ENCODE measurements around the gene NUDT14.

Gene NUDT14

DNA sequence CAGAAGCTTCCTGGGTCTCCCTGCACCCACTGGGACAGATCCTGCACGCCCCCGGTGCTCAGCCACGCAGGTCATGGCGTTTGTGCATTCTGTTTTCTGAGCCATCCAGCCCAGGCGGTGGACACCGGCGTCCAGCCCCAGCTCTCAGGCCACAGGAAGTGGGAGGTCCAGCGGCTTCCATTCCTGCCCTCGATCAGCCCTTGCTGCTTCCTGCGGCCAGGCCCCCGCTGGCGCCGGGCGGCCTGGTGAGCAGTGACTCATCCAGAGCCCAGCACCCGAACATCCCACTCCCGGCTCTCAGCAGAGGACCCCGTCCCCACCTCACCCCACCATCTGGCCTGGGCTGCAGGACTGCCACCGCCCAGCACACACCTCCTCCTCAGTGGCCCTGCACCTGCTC lies 18.0 kb upstream of the NUDT14 start:
- no peak for DNase-seq (ENCODE audit: low read depth in 2 of 2)

DNA sequence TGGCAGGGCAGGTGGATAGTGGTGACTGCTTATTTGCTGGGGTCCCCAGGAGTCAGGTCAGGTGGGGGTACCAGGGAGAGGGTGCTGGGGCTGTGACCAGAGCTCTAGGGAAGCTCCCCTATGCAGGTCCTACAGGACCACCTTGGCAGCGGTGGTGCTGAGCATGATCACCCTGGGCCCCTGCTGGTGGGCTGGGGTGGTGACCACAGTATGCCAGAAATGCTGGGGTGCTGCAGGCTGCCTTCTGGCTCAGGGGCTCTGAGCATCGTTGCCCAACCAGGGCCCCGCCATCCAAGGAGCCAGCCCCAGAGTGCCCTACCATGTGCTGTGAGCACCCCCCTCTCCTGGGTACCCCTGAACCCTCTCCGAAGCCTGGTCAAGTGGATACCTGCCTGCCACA lies 17.5 kb upstream of the NUDT14 start:
- DNase-seq (ENCODE audit: low read depth in 2 of 2) = no peak

DNA sequence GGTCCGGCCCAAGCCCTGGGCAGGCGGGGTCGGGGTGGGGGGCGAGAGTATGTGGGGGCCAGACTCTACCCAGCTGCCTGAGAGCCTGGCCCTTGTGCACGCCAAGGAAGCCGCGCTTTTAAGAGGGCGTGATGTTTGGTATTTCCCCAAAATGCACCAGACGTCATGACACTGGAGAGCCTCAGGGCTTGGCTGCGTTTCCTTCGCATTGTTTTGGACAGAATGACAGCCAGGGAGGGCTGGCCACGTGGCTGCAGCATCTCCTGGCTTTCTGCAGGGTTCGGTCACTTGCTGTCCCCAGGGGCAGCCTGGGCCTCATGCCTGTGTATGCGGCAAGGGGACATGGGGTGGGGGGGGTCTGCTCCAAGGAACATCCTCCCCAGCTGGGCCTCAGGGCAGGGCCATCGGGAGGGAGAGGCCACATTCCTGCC lies 16.1 kb upstream of the NUDT14 start:
- no peak for DNase-seq (ENCODE audit: low read depth in 2 of 2)

DNA sequence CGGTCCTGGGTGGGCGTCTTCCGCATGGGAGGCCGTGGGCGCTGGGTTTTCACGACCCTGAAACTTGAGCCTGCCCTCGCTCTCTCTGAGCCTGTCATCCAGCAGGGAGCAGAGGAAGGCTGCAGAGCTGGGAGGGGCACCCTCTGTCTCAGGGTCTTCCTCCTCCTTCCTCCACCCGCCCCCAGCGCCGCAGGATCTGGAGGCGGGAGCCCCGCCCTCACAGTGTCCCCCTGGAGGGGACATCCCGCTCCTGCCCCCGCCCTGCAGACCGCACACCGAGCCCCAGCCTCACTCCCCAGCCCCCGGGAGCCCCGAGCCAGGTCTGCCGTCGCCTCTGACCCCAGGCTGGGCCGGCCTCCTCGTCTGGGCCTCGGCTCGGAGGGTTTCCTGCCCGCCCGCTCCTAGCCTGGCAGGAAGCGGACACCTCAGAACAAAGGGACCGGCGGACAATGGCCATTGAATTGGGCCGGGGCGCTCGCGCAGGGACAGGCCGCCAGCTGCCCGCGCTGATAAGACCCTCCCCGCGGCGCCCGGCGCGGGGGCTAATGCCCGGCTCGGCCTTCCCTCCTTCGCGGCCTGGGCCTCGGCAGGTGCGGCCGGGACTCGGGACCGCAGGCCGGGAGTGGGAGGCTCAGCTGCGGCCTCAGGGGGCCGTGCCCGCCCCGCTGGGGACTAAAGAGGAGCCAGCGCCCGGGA lies 15.3 kb upstream of the NUDT14 start:
- no peak for DNase-seq (ENCODE audit: low read depth in 2 of 2)

DNA sequence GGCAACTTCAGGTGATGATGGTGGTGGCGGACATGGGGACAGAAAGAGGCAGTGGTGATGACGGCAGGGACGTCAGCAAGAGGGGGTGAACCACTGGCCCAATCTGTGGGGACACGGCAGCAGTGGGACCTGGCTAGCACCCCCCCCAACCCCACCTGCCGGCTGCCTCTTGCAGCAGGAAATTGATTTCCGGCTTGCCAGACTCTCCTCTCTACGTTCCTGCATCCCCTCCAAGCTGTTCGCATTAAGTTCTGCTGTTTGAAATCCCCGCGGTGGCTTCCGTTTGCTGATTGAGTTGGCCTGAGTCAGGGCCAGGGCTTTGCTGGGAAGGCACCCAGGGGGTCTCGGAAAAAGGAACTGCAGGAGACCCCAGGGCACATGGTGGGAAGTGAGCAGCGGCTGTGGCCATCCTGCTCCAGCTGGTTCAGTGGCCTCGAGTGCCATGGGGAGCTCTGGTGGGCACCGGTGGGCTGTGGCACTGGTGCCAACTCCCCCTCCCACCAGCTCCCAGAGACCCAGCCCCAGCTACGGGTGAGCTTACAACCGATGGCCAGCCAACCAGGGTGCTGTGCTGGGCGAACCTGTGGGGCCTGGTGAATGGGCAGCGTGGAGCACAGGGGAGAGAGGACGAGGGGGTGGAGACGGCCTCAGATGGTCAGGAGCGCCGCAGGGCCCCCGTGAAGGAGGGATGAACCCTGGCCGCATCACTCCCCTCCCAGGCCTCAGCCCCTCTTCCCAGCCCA lies 14.6 kb upstream of the NUDT14 start:
- DNase-seq (ENCODE audit: low read depth in 2 of 2) = no peak

DNA sequence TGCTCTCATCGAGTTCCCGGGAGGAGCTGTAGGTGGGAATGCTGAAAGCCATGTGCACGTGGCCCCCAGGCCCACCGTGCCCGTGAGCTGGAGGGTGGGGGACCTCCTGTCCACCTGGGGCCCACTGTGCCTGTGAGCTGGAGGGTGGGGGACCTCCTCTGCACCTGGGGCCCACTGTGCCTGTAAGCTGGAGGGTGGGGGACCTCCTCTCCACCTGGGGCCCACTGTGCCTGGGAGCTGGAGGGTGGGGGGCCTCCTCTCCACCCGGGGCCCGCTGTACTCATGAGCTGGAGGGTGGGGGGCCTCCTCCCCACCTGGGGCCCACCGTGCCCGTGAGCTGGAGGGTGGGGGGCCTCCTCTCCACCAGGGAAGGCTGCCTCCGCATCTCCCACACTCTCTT lies 13.9 kb upstream of the NUDT14 start:
- no peak for DNase-seq (ENCODE audit: low read depth in 2 of 2)

DNA sequence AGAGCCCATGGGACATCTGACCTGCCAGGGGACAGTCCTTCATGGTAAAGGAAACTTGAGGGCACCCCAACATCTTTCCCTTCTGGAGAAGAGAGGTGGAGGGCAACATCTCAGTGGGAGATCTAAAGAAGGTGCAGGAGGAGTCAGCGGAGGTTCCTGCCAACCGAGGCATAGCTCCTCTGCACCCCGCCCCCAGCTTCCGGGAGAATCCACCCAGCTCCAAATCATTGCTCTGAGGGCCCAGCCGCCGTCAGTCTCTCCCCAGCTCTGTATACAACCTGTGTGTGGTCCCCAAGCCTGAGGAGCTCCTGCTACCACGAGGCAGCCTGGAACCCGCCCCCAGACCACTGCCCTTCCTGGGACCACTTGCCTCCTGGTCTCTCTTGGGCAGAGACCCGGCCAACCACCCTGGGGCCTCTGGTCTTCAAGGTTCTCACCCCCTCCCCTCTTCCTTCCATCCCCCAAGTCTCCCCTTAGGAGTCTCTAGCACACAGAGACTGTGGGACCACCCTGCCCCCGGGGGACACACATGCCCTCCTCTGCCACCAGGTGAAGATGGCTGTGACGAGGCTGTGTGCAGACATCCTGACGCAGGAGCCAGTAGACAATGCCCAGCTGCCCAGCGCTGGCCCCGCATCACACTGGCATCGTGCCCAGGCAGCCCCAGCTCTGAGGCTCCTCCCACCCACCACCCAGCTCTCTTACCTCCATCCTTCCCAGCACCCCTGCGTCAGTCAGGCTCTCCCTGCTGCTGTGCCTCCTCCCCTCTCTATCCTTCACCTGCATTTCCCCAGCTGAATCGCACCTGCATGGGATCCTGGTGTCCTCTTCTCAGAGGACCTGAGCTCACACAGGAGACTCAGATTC lies 13.0 kb upstream of the NUDT14 start:
- no peak for DNase-seq (ENCODE audit: low read depth in 2 of 2)

DNA sequence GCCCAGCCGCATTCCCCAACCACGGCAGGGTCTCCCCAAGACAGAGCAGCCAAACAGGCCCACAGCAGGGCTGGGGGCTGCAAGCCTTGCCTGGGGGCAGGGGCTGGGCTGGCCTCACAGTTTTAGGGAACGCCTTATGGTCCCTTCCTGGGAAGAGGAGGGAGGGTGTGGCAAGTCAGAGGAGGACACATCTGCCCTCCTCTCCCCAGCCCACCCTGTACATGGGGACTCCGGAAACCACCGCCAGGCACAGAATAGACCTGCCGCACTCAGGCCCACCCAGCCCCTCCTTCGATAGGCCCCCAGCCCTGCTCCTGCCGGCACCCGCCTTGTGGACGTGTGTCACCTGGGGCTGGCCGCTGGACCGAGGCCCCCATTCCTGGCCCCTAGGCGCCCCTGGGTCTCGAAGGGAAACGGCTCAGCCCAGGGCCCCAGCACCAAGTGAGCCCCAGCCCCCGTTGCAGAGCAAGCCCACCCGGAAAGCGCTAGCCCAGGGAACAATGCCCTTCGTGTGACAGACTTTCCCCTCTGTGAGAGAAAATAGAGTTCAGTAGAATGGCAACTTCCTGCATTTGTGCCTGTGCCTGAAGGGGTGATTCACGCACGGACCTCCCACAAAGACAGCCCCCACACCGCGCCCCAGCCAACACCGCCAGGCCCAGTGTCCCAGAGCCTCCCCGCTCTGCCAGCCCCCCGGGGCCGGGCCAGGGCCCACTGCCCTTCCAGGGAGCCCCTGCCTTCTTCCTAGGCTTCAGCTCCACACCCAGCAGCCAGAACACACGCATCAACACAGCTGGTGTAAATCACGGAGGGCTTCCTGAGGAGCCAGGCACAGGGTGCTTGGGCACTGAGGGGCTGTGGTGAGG lies 12.0 kb upstream of the NUDT14 start:
- DNase-seq (ENCODE audit: low read depth in 2 of 2) = no peak

DNA sequence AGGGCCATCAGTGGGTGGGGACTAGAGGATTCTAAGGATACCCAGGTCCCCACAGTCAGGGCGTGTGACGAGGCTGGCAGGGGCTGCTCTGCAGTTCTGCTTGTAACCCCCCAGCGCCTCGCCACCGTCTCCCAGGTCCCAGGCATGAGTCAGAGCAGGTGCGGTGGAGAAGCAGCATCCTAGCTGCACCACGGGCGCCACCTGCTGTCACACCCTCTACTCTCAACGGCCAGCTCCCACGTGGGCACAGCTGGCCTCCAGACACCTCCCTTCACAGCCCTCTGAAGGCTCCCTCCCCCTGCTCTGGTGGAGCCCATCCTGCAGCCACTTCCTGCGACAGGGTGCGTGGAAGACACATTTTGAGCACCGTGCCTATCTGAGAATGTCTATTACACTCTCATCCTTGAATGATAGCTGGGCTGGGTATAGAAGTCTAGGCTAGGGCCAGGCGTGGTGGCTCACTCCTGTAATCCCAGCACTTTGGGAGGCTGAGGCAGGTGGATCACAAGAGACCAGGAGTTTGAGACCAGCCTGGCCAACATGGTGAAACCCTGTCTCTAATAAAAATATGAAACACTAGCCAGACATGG lies 6.9 kb upstream of the NUDT14 start:
- no peak for DNase-seq (ENCODE audit: low read depth in 2 of 2)

DNA sequence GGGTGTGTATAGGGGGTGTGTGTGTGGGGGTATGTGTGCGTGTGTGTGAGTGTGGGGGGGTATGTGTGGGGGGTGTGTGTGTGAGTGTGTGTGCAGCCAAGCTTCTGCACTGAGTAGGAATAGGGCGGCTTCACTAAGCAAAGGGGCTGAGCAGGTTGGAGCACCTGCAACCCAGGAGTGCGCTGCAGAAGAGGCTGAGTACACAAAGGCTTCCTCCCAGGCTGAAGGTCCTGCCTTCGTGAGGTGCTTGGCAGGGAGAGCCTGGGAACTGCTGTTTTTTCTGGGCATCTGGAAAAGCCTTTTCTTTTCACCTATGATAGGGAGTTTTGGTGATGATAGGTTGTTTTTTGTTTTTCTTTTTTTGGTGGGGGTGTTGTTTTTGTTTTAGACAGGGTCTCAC lies 6.0 kb upstream of the NUDT14 start:
- DNase-seq (ENCODE audit: low read depth in 2 of 2) = no peak

DNA sequence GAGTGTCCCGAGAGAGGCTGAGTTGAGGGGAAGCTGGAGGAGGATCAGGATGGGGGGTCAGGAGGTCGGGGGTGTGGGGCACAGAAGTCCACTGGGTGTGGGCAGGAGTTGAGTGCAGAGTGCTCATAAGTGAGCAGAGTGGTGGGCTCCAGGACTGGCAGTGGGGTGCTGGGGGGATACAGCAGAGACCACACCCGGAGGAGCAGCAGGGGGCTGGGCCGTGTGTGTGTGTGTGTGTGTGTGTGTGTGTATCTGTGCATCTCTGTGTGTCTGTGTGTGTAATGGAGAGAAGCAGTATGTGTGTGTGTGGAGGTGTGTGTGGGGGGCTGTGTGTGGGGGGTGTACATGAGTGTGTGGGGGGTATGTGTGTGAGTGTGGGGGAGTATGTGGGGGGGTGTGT lies 4.9 kb upstream of the NUDT14 start:
- DNase-seq (ENCODE audit: low read depth in 2 of 2) = no peak

DNA sequence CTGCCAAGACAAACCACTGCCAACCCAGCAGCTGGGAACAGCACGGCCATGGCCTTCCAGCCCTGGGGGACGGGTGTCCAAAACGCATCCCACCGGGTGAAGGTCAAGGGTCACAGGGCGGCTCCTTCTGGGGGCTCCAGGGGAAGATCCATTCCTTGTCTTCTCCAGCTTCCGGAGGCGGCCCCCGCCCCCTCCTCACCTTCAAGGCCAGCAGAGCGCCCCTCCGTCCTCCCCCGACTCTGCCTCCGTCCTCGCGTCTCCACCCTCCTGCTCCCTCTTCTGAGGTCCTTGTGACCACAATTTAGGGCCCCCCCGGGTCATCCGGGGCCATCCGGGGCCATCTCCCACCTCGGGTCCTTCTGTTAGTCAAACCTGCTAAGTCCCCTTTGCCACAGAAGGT lies 3.9 kb upstream of the NUDT14 start:
- no peak for DNase-seq (ENCODE audit: low read depth in 2 of 2)

DNA sequence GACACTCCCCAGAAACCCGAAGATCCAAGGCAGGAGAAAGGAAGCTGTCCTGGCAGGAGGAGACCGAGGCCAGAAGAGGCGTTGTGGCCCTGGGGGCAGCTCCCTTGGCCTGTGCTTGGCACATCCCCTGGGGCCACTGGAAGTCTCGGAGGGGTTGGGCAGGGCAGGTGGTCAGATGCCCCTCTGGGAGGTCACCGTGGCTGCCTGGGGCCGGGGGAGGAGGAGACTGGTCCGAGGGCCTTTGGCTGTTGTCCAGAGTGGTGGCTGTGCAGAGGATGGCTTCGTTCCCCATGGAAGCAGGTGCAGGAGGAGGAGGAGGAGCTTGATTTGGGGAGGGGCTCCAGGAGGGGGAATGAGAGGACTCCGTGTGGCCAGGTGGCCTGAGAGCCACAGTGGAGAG lies 3.3 kb upstream of the NUDT14 start:
- DNase-seq (ENCODE audit: low read depth in 2 of 2) = no peak

DNA sequence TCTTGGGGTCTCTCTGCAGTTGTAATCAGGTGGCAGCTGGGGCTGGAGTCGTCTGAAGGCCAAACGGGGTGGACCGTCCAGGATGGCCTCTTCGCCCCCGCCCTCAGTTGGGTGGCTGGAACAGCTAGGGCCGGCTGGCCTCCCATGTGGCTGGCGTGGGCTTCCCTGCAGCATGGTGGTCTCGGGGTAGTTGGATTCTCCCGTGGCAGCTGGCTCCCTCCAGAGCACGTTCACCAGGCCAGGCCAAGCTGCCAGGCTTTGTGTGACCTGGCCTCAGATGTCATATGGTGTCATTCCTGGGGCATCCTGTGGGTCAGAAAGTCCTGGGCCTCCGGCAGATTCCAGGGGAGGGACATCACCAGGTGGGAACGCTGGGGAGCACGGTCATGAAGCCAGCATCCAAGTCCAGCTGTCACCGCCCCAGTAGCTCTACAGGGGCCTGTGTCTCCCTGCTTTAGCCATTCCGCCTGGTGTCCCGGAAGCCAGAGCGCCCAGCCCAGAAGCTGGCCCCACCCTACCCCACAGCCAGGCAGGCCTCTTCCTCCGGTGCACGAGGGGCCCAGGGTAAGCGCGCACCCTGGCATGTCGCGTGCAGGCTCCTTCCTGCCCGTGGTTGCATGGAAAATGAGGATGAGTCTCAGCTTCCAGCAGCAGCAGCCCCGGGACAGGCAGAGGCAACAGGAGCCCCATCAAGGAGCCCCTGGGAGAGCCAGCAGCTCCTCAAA lies 1.3 kb upstream of the NUDT14 start:
- no peak for DNase-seq (ENCODE audit: low read depth in 2 of 2)

DNA sequence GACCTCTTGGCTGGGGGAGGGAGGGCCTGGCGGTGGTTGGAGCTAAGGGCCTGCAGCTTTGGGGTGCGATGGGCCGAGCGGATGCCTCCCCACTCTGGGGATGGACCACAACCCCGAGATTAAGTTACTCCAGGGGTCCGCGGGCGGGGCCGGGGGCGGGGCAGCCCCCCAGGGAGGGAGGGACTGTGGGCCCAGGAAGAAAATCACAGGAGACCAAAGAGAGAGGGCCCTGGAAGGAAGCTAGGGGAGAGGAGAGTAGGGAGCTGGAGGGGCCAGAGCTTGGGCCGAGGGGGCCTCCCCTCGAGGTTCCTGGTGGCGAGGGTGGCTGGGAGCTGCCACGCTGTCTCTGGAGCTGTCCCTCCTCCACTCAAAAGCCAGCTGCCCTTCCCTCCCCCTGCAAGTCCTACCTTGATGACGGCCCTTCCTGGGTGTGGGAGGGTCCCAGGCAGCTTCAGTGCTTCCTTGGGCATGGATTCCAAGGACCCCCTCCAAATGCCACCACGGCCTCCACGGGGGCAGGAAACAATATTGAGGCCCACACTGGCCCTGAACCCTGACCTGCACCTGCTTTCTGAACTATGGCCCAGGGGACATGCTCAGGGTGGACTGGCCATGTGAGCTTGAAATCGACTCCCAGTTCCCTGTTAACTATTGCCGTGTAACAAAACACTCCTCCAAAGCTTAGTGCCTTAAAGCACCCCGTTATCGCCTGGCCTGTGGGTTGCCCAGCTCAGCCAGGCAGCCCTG lies 610 bp upstream of the NUDT14 start:
- DNase-seq (ENCODE audit: low read depth in 2 of 2) = no peak

DNA sequence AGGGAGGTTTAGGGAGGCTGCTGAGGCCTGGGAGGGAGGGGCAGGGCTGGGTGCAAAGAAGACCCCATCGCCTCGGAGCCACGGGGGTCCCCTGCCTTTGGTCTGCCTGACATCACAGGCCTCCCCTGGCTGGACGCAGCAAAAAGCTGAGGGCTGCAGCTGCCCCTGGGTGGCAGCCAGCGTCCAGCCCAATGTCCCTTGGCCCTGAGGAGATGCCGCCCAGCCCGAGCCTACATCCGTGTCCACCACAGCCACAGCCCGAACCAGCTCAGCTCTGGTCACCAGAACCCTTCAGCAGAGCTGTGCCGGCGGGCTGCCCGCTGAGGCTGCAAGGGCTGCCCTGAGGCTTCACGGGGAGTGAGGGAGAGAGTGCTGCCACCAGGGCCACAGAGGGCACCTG lies 1.9 kb downstream of the NUDT14 start:
- DNase-seq (ENCODE audit: low read depth in 2 of 2) = no peak

DNA sequence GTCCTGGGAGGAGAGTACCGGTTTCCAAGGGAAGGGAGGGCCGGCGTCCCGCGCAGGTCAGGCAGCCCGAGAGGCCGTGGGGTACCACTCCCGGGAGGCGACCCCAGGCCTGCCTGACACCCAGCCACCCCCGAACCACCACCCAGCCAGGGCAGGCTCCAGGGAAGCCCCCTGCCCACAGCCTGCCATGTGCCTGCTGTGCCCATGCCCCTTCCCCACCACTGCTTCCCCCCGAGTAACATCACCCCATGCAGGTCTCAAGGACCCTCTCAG lies 2.3 kb downstream of the NUDT14 start:
- no peak for DNase-seq (ENCODE audit: low read depth in 2 of 2)

DNA sequence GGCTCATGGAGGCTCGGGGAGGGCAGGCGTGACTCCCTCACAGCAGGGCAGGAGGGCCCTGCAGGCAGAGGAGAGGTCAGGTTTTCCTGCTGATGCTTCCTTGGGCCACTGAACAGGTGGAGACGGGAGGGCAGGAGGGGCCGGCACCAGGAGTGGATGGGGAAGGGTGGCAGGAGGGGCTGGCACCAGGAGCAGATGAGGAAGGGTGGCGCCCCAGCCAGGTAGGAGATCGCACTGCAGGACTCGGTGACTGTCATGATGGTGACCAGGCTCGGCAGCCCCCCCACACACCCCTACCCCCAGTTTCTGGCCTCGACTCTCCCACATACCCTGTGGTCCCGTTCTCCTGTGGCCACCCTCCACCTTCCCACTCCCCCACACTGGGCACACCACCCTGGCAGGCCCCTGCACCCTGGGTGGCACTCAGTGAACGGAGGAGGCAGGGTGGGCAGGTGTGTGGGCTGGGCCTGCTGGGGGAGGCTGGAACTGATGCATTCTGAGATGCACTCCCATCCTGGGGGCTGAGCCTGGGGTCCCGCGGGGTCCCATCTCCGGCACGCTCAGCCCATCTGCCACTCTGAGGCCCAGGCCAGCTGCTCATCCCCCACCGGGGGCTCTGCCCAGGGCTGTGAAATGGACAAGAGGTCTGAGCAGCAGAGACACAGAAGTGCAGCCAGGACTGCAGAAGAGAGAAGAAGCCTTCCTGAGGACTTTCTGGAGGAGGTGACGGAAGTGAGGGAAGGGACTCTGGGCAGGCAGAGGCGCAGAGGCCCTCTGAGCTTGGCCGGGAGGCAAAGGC lies 2.8 kb downstream of the NUDT14 start:
- no peak for DNase-seq (ENCODE audit: low read depth in 2 of 2)

DNA sequence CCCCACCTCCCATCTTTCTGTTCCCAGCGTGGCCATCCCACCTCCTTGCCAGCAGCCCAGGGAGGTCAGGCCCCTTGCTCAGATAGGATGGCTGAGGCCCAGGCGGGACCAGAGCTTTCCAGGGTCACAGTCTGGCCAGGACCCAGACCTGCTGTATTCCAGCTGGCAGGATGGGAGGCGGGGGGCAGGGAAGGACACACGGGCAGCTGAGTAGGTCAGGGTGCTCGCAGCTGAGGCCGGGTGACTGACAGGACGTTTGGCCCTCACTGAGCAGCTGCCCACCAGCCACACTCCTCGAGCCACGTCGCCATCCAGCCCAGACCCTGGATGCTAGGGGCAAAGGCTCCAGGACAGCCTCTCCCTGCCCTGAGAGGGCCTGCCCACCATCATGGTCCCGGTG lies 4.0 kb downstream of the NUDT14 start:
- no peak for DNase-seq (ENCODE audit: low read depth in 2 of 2)

All from stimulated activated CD8-positive, alpha-beta memory T cell treated with anti-CD3 and anti-CD28 coated beads, Interleukin-7, amount 100 ng/mL, for 1 hour (primary cell).